H1 (cell line): ENCODE data around the gene RAB5A. TPM values are rescaled to one million over a fixed set of nuclear protein-coding genes. Genes with fewer than 3 reads are reported as not detected.

ENCODE experiments used
- CTCF ChIA-PET: fragments of 300-600 bp; sonication (Branson Sonifier 250); formaldehyde crosslinking; loops from one replicate; lab custom pipeline; 2021; ENCODE audit not compliant: partially characterized antibody; lab: Charles Lee
- POLR2A ChIA-PET: fragments of 300-600 bp; sonication (Branson Sonifier 250); formaldehyde crosslinking; loops from one replicate; lab custom pipeline; 2021; ENCODE audit warnings: inconsistent platforms; ENCODE audit not compliant: partially characterized antibody; lab: Charles Lee
- DNase-seq, 2 experiments: peaks; one replicate each; pipeline versions ENCODE4 v3.0.0 to v3.0.0-alpha.2; 2010 to 2022; ENCODE audit warnings: low spot score in 2 of 2, low read depth in 1 of 2, mixed read lengths in 1 of 2
- FAIRE-seq: peaks from 2 replicates; lab custom pipeline; 2011; peaks lifted over from hg19 to GRCh38; lab: Jason Lieb, UNC
- H2AFZ ChIP-seq: 2 replicates; pipeline ENCODE4 v1.8.1; 2012; ENCODE audit warnings: low read length, inconsistent platforms
- H2AK5ac ChIP-seq: 2 replicates; pipeline ENCODE4 v1.6.1; 2013; ENCODE audit warnings: low read depth, low read length
- H2BK120ac ChIP-seq: replicated peaks from 2 replicates; pipeline ENCODE3; 2013; ENCODE audit warnings: low read depth, low read length, inconsistent platforms
- H2BK12ac ChIP-seq: 2 replicates; pipeline ENCODE4 v1.6.1; 2013; ENCODE audit warnings: low read depth, low read length
- H2BK15ac ChIP-seq: 2 replicates; pipeline ENCODE4 v1.6.1; 2013; ENCODE audit warnings: low read length
- H2BK20ac ChIP-seq: 2 replicates; pipeline ENCODE4 v1.6.1; 2013; ENCODE audit warnings: low read length
- H2BK5ac ChIP-seq: 2 replicates; pipeline ENCODE4 v1.6.1; 2013; ENCODE audit warnings: low read depth, low read length
- H3K14ac ChIP-seq: 2 replicates; pipeline ENCODE4 v1.6.1; 2013; ENCODE audit warnings: inconsistent platforms; ENCODE audit not compliant: insufficient read length
- H3K18ac ChIP-seq: 2 replicates; pipeline ENCODE4 v1.6.1; 2013; ENCODE audit warnings: low read length; ENCODE audit errors: extremely low read depth
- H3K23ac ChIP-seq: 2 replicates; pipeline ENCODE4 v1.6.1; 2013; ENCODE audit warnings: inconsistent platforms; ENCODE audit not compliant: insufficient read length
- H3K23me2 ChIP-seq: 2 replicates; pipeline ENCODE4 v1.6.1; 2013; ENCODE audit warnings: low read depth, low read length
- H3K27ac ChIP-seq: 2 replicates; pipeline ENCODE4 v1.6.1; 2011; ENCODE audit warnings: low read depth, low read length, inconsistent platforms
- H3K27me3 ChIP-seq, 4 experiments: replicated peaks in 1 of 4; 1 replicate in 1 of 4; 2 replicates in 3 of 4; pipeline versions ENCODE4 v1.6.1 to v1.8.1; 2011 to 2013; ENCODE audit warnings: low read length in 3 of 4, mild to moderate bottlenecking in 3 of 4, inconsistent platforms in 2 of 4, mixed read lengths in 2 of 4, moderate library complexity in 1 of 4; ENCODE audit not compliant: control insufficient read depth in 3 of 4, insufficient read depth in 3 of 4; ENCODE audit errors: extremely low read depth in 1 of 4
- H3K36me3 ChIP-seq, 4 experiments: 2 replicates each; pipeline versions ENCODE4 v1.6.1 to v1.8.1; 2011 to 2013; ENCODE audit warnings: mild to moderate bottlenecking in 4 of 4, low read length in 3 of 4, moderate library complexity in 2 of 4, control low read depth in 1 of 4, inconsistent platforms in 1 of 4; ENCODE audit not compliant: insufficient read depth in 4 of 4, control insufficient read depth in 2 of 4
- H3K4ac ChIP-seq: replicated peaks from 2 replicates; pipeline ENCODE3; 2013; ENCODE audit warnings: low read length, low read depth, mixed read lengths, inconsistent platforms; ENCODE audit not compliant: insufficient read length
- H3K4me1 ChIP-seq, 4 experiments: replicated peaks in 1 of 4; 1 replicate in 1 of 4; 2 replicates in 3 of 4; pipeline versions ENCODE4 v1.6.1 to v1.8.1; 2011 to 2013; ENCODE audit warnings: low read length in 3 of 4, inconsistent platforms in 2 of 4, mixed read lengths in 1 of 4; ENCODE audit not compliant: insufficient read depth in 4 of 4, control insufficient read depth in 3 of 4
- H3K4me2 ChIP-seq, 2 experiments: 2 replicates each; pipeline versions ENCODE4 v1.6.1 to v1.8.1; 2011 to 2013; ENCODE audit warnings: low read depth in 2 of 2, low read length in 2 of 2, control low read depth in 1 of 2, inconsistent platforms in 1 of 2, mild to moderate bottlenecking in 1 of 2; ENCODE audit not compliant: insufficient read depth in 1 of 2
- H3K4me3 ChIP-seq, 4 experiments: fragments of 200-600, 300-600 bp in 1 of 4; sonication (generic), shearing (Covaris generic), sonication (Bioruptor Twin) in 1 of 4; 2 replicates each; pipeline versions ENCODE4 v1.5.1 to v1.8.1; 2011 to 2016; ENCODE audit warnings: low read length in 4 of 4, low read depth in 3 of 4, control low read depth in 2 of 4, inconsistent platforms in 2 of 4, mild to moderate bottlenecking in 2 of 4, mixed read lengths in 1 of 4, moderate library complexity in 1 of 4; ENCODE audit not compliant: insufficient read depth in 2 of 4; ENCODE audit errors: extremely low read depth in 1 of 4
- H3K56ac ChIP-seq: replicated peaks from 2 replicates; pipeline ENCODE3; 2013; ENCODE audit warnings: low read depth, mild to moderate bottlenecking, mixed read lengths, low read length, inconsistent platforms; ENCODE audit not compliant: insufficient read length
- H3K79me1 ChIP-seq: 2 replicates; pipeline ENCODE4 v1.6.1; 2013; ENCODE audit warnings: low read depth, low read length, control low read depth
- H3K79me2 ChIP-seq, 2 experiments: 2 replicates each; pipeline versions ENCODE4 v1.6.1 to v1.8.1; 2012 to 2013; ENCODE audit warnings: low read length in 2 of 2, mild to moderate bottlenecking in 2 of 2, inconsistent platforms in 1 of 2; ENCODE audit not compliant: insufficient read depth in 2 of 2, control insufficient read depth in 1 of 2
- H3K9ac ChIP-seq, 4 experiments: replicated peaks in 1 of 4; 1 replicate in 1 of 4; 2 replicates in 3 of 4; pipeline versions ENCODE4 v1.6.1 to v1.8.1; 2011 to 2013; ENCODE audit warnings: low read depth in 3 of 4, low read length in 3 of 4, control low read depth in 2 of 4, mild to moderate bottlenecking in 2 of 4, moderate library complexity in 2 of 4, inconsistent platforms in 1 of 4; ENCODE audit errors: extremely low read depth in 1 of 4
- H3K9me3 ChIP-seq, 2 experiments: 2 replicates each; pipeline versions ENCODE4 v1.6.1 to v1.8.1; 2012 to 2013; ENCODE audit warnings: mild to moderate bottlenecking in 2 of 2, moderate library complexity in 2 of 2, control low read depth in 1 of 2, inconsistent platforms in 1 of 2, low read depth in 1 of 2, low read length in 1 of 2, mixed read lengths in 1 of 2; ENCODE audit not compliant: insufficient read depth in 2 of 2
- H4K20me1 ChIP-seq, 2 experiments: replicated peaks in 1 of 2; 2 replicates each; pipeline versions ENCODE3 to v1.8.1; 2011 to 2013; ENCODE audit warnings: inconsistent platforms in 2 of 2, low read length in 2 of 2, mild to moderate bottlenecking in 1 of 2; ENCODE audit not compliant: insufficient read depth in 2 of 2, control insufficient read depth in 1 of 2
- H4K5ac ChIP-seq: 2 replicates; pipeline ENCODE4 v1.6.1; 2013; ENCODE audit warnings: low read length, low read depth, mixed read lengths, inconsistent platforms; ENCODE audit not compliant: insufficient read length
- H4K8ac ChIP-seq: 2 replicates; pipeline ENCODE4 v1.8.0; 2013; ENCODE audit warnings: mild to moderate bottlenecking, moderate library complexity, low read length, inconsistent platforms; ENCODE audit not compliant: insufficient read depth; ENCODE audit errors: extremely low read depth
- H4K91ac ChIP-seq: replicated peaks from 2 replicates; pipeline ENCODE3; 2013; ENCODE audit warnings: low read length, mixed read lengths, inconsistent platforms; ENCODE audit not compliant: insufficient read length
- ASH2L ChIP-seq: fragments of 200-600, 300-600 bp; sonication (generic); IDR thresholded peaks from one replicate; pipeline ENCODE4 v1.7.1; 2017; ENCODE audit warnings: low read length
- ATF2 ChIP-seq: IDR thresholded peaks from 2 replicates; pipeline ENCODE4 v1.6.1; 2012; ENCODE audit warnings: low read length, inconsistent platforms
- BCL11A ChIP-seq, 2 experiments: IDR thresholded peaks; one replicate each; pipeline ENCODE4 v1.6.1; 2011; ENCODE audit warnings: low read depth in 2 of 2, low read length in 2 of 2, mild to moderate bottlenecking in 2 of 2
- BRCA1 ChIP-seq: IDR thresholded peaks from 2 replicates; pipeline ENCODE4 v1.6.1; 2012; ENCODE audit warnings: low read depth, low read length, improper control_type of control experiment
- CEBPB ChIP-seq: IDR thresholded peaks from 2 replicates; pipeline ENCODE4 v1.6.1; 2012; ENCODE audit warnings: low read depth, low read length
- CTBP2 ChIP-seq: IDR thresholded peaks from 2 replicates; pipeline ENCODE4 v1.7.0; 2011; ENCODE audit warnings: borderline replicate concordance, mild to moderate bottlenecking, moderate library complexity, mixed read lengths, low read length; ENCODE audit not compliant: insufficient read depth, insufficient read length
- EP300 ChIP-seq, 2 experiments: IDR thresholded peaks; 1 replicate in 1 of 2; 2 replicates in 1 of 2; pipeline ENCODE4 v1.6.1; 2011 to 2012; ENCODE audit warnings: low read depth in 2 of 2, low read length in 2 of 2, mild to moderate bottlenecking in 2 of 2, borderline replicate concordance in 1 of 2, inconsistent platforms in 1 of 2, moderate library complexity in 1 of 2
- KDM5A ChIP-seq: fragments of 200-600 bp; IDR thresholded peaks from 2 replicates; pipeline ENCODE4 v1.7.1; 2012; ENCODE audit warnings: mild to moderate bottlenecking, low read length, inconsistent platforms, mixed read lengths
- RAD21 ChIP-seq, 2 experiments: IDR thresholded peaks in 1 of 2; conservative IDR thresholded peaks in 1 of 2; 2 replicates each; pipeline ENCODE4 v1.6.1; 2011; ENCODE audit warnings: low read depth in 2 of 2, low read length in 2 of 2, improper control_type of control experiment in 1 of 2, inconsistent platforms in 1 of 2, mild to moderate bottlenecking in 1 of 2, moderate library complexity in 1 of 2
- SIX5 ChIP-seq: IDR thresholded peaks from 2 replicates; pipeline ENCODE4 v1.6.1; 2011; ENCODE audit warnings: mild to moderate bottlenecking, low read depth, low read length
- ZNF274 ChIP-seq: IDR thresholded peaks from 2 replicates; pipeline ENCODE4 v1.7.0; 2012; ENCODE audit warnings: low read length, borderline replicate concordance; ENCODE audit errors: extremely low read depth
- WGBS, 2 experiments: shearing (Covaris generic) in 1 of 2; methylation state at CpG; one replicate each; pipeline versions ENCODE4 v1.1.6 to v1.1.7; 2013 to 2015; ENCODE audit warnings: low lambda C conversion rate in 2 of 2, mixed read lengths in 2 of 2, inconsistent platforms in 1 of 2, low coverage in 1 of 2, missing lambda C conversion rate in 1 of 2; ENCODE audit not compliant: insufficient replicate concordance in 2 of 2, insufficient coverage in 1 of 2, insufficient read length in 1 of 2; ENCODE audit errors: extremely low coverage in 1 of 2, missing lambda C conversion rate in 1 of 2; 5-methylcytosine and 5-hydroxymethylcytosine counted together
- polyA plus RNA-seq, 7 experiments: library from polyadenylated mRNA; depleted of rRNA in 3 of 7; stranded (reverse) in 5 of 7; unstranded in 2 of 7; fragments of >200 nt in 5 of 7; fragments of 200-250 nt in 2 of 7; gene quantifications; 1 replicate in 5 of 7; 2 replicates in 1 of 7; 4 replicates in 1 of 7; pipeline versions ENCODE4 v1.2.1 to v1.2.3, GENCODE V29; 2011 to 2013; ENCODE audit warnings: missing spikeins in 2 of 7, mixed read lengths in 2 of 7
- total RNA-seq: library from RNA; stranded (reverse); fragmentation: NEBNext Ultra II Directional; extraction: Animal tissue kit (Norgen Biotek cat#: 25700); gene quantifications from 2 replicates; pipeline ENCODE4 v1.2.1, GENCODE V29; 2021

Gene RAB5A
- total and polyA plus RNA-seq, 2 of the 8 experiments (the other 6 are each of a cell fraction or from before 2014, with no cell fraction given) = 22.4 to 77.7 TPM

- Histone ChIP-seq H3K79me2 (no peaks in the 10 kb centered on the region), H2BK15ac (no peak overlapping the region), H3K23ac (no peak overlapping the region), H2BK5ac (no peak overlapping the region), H3K9me3 (0 out of 4 replicates have a peak, but pooled peaks cover 0 to 3% of the 10 kb centered on the region in 2 experiments), H3K79me1 (no peaks in the 10 kb centered on the region), H3K4ac (no peak overlapping the region), H4K5ac (no peak overlapping the region), H2AFZ (no peak overlapping the region), H3K27ac (no peak overlapping the region), H2BK20ac (no peak overlapping the region), H4K8ac (no peak overlapping the region), H3K14ac (no peak overlapping the region), H3K36me3 (no peaks in the 10 kb centered on the region), H3K18ac (no peak overlapping the region), H3K56ac (no peak overlapping the region), H3K23me2 (no peaks in the 10 kb centered on the region), H2BK12ac (no peak overlapping the region), H4K91ac (no peak overlapping the region), H2BK120ac (no peak overlapping the region), H3K4me1 (no peaks in the 10 kb centered on the region), H3K9ac (no peak overlapping the region), H3K4me3 (no peak overlapping the region), H4K20me1 (no peaks in the 10 kb centered on the region), H2AK5ac (no peak overlapping the region), H3K4me2 (no peak overlapping the region), H3K27me3 (no peaks in the 10 kb centered on the region)
- DNase-seq (no peak), FAIRE-seq (no peak)
- ChIA-PET POLR2A (no interaction called here), CTCF (no interaction called here)
- 93% methylated on average over 2 of the region's 2 CpGs; no CpG with 5 or more reads in 1 of the 2 experiments for WGBS, 2 experiments
- no peak for TF ChIP-seq CTBP2
- no peak for TF ChIP-seq RAD21 (IDR thresholded peaks at IDR 0.05 in 1 of 2, conservative IDR thresholded peaks at IDR 0.05 in 1 of 2; ENCODE audit: low read depth in 2 of 2, low read length in 2 of 2)
- TF ChIP-seq BCL11A (IDR thresholded peaks at IDR 0.05; ENCODE audit: low read depth in 2 of 2, low read length in 2 of 2) = no peak
- TF ChIP-seq BRCA1 = no peak
- no peak for TF ChIP-seq SIX5
- TF ChIP-seq ZNF274 = no peak
- TF ChIP-seq CEBPB = no peak
- TF ChIP-seq KDM5A = no peak
- no peak for TF ChIP-seq ATF2
- no peak for TF ChIP-seq EP300 (IDR thresholded peaks at IDR 0.05; ENCODE audit: borderline replicate concordance in 1 of 2, low read depth in 2 of 2, low read length in 2 of 2)
- no peak for TF ChIP-seq ASH2L
Observed at GRCh38 chr3:19903649-19904048, 43.2 kb upstream of the RAB5A start.
